GM12878 (cell line): ENCODE measurements around the gene MYT1. TPM values are rescaled to one million over a fixed set of nuclear protein-coding genes. Genes with fewer than 3 reads are reported as not detected.

Experiments used
- ATAC-seq: fragments of 200-7000 bp; cut with Tn5 transposase; 3 replicates; pipeline ENCODE4 v1.9.1; 2020; ENCODE audit warnings: mild to moderate bottlenecking, moderate library complexity
- BruUV-seq: library from RNA; stranded (reverse); fragments of 400-500 nt; replicated peaks from 2 replicates; lab custom pipeline; 2021; lab: Mats Ljungman, UMichigan
- CTCF ChIA-PET: fragments of 300-600 bp; sonication (Branson Sonifier 250); formaldehyde crosslinking; extraction: SDS; loops from one replicate; lab custom pipeline; 2021; ENCODE audit warnings: inconsistent platforms; lab: Yijun Ruan, JAX
- POLR2A ChIA-PET: fragments of 350-600 bp; formaldehyde crosslinking; extraction: SDS; loops from one replicate; lab custom pipeline; 2021; ENCODE audit warnings: inconsistent platforms; lab: Charles Lee
- RAD21 ChIA-PET: fragments of 300-600 bp; sonication (Branson Sonifier 250); formaldehyde crosslinking; loops from one replicate; lab custom pipeline; 2023; ENCODE audit warnings: antibody characterized with exemption; ENCODE audit not compliant: unreplicated experiment; lab: Charles Lee
- SMC1A ChIA-PET: fragments of 300-600 bp; sonication (Branson Sonifier 250); formaldehyde crosslinking; loops from one replicate; lab custom pipeline; 2023; ENCODE audit not compliant: unreplicated experiment, uncharacterized antibody; lab: Charles Lee
- DNase-seq: peaks from one replicate; pipeline ENCODE4 v3.0.0-alpha.2; 2011; ENCODE audit warnings: low read depth, low spot score
- FAIRE-seq: peaks from 3 replicates; lab custom pipeline; 2011; peaks lifted over from hg19 to GRCh38; lab: Jason Lieb, UNC
- H2AFZ ChIP-seq: 2 replicates; pipeline ENCODE4 v1.6.0; 2011; ENCODE audit warnings: low read depth, low read length, control low read depth; ENCODE audit not compliant: control insufficient read depth
- H3K27ac ChIP-seq: 2 replicates; pipeline ENCODE4 v1.5.1; 2011; ENCODE audit warnings: control low read depth; ENCODE audit not compliant: control insufficient read depth, insufficient read depth
- H3K27me3 ChIP-seq, 2 experiments: replicated peaks in 1 of 2; 2 replicates each; pipeline versions ENCODE4 v1.6.0 to v1.6.1; 2011; ENCODE audit warnings: low read length in 1 of 2; ENCODE audit not compliant: control insufficient read depth in 2 of 2, insufficient read depth in 2 of 2
- H3K36me3 ChIP-seq, 2 experiments: 2 replicates each; pipeline ENCODE4 v1.5.1; 2011; ENCODE audit warnings: low read length in 1 of 2; ENCODE audit not compliant: control insufficient read depth in 2 of 2, insufficient read depth in 2 of 2
- H3K4me1 ChIP-seq: 2 replicates; pipeline ENCODE4 v1.6.1; 2011; ENCODE audit warnings: mild to moderate bottlenecking, low read length, moderate library complexity, mixed read lengths; ENCODE audit not compliant: control insufficient read depth, insufficient read depth
- H3K4me2 ChIP-seq: 2 replicates; pipeline ENCODE4 v1.6.0; 2011; ENCODE audit warnings: control low read depth; ENCODE audit not compliant: control insufficient read depth, insufficient read depth
- H3K4me3 ChIP-seq: fragments of 200-600 bp; sonication (generic); 2 replicates; pipeline ENCODE4 v1.5.1; 2016
- H3K79me2 ChIP-seq: 2 replicates; pipeline ENCODE4 v1.6.0; 2011; ENCODE audit warnings: low read length; ENCODE audit not compliant: control insufficient read depth, insufficient read depth
- H3K9ac ChIP-seq: 2 replicates; pipeline ENCODE4 v1.8.0; 2011; ENCODE audit warnings: low read length, control low read depth, mixed read lengths; ENCODE audit not compliant: control insufficient read depth, insufficient read depth
- H3K9me3 ChIP-seq: replicated peaks from 3 replicates; pipeline ENCODE4 v1.5.1; 2011; ENCODE audit warnings: mild to moderate bottlenecking, low read length; ENCODE audit not compliant: control insufficient read depth, insufficient read depth
- H4K20me1 ChIP-seq: 2 replicates; pipeline ENCODE4 v1.6.0; 2011; ENCODE audit not compliant: control insufficient read depth, insufficient read depth
- CEBPZ ChIP-seq: fragments of 150-350 bp; IDR thresholded peaks from 2 replicates; pipeline ENCODE4 v1.6.1; 2016; ENCODE audit warnings: low read depth, low read length
- EED ChIP-seq: sonication (generic); IDR thresholded peaks from 2 replicates; pipeline ENCODE4 v1.6.1; 2016; ENCODE audit warnings: antibody characterized with exemption, low read depth
- EGR1 ChIP-seq, 2 experiments: IDR thresholded peaks; 1 replicate in 1 of 2; 2 replicates in 1 of 2; pipeline ENCODE4 v1.6.1; 2011 to 2012; ENCODE audit warnings: low read depth in 2 of 2, low read length in 2 of 2, borderline replicate concordance in 1 of 2, mild to moderate bottlenecking in 1 of 2, moderate library complexity in 1 of 2
- ESRRA ChIP-seq: IDR thresholded peaks from 2 replicates; pipeline ENCODE4 v1.6.1; 2012; ENCODE audit warnings: mild to moderate bottlenecking, low read length, improper control_type of control experiment
- PML ChIP-seq: IDR thresholded peaks from 2 replicates; pipeline ENCODE4 v1.6.1; 2012; ENCODE audit warnings: low read length, inconsistent platforms
- SMAD1 ChIP-seq: fragments of 450-650 bp; IDR thresholded peaks from 2 replicates; pipeline ENCODE4 v1.6.1; 2018; ENCODE audit warnings: mild to moderate bottlenecking, low read depth; ENCODE audit not compliant: partially characterized antibody
- SPI1 ChIP-seq: IDR thresholded peaks from 2 replicates; pipeline ENCODE4 v1.6.1; 2011; ENCODE audit warnings: low read depth, mild to moderate bottlenecking, low read length, moderate library complexity, borderline replicate concordance; ENCODE audit not compliant: insufficient read depth
- SREBF2 ChIP-seq: IDR thresholded peaks from 2 replicates; pipeline ENCODE4 v1.6.1; 2012; ENCODE audit warnings: mild to moderate bottlenecking, low read length
- SUZ12 ChIP-seq: fragments of 200-600 bp; sonication (generic); IDR thresholded peaks from one replicate; pipeline ENCODE4 v1.6.1; 2018; ENCODE audit warnings: antibody characterized with exemption, mild to moderate bottlenecking; ENCODE audit not compliant: unreplicated experiment
- ZBTB40 ChIP-seq: fragments of 450-650 bp; IDR thresholded peaks from 2 replicates; pipeline ENCODE4 v1.6.1; 2016; ENCODE audit warnings: mild to moderate bottlenecking, moderate library complexity, borderline replicate concordance
- ZNF687 ChIP-seq: fragments of 450-650 bp; IDR thresholded peaks from 2 replicates; pipeline ENCODE4 v1.6.1; 2017; ENCODE audit warnings: mild to moderate bottlenecking, moderate library complexity
- WGBS: methylation state at CpG from one replicate; pipeline ENCODE4 v1.1.6; 2016; ENCODE audit warnings: low lambda C conversion rate; ENCODE audit not compliant: insufficient replicate concordance, insufficient coverage; ENCODE audit errors: missing lambda C conversion rate; 5-methylcytosine and 5-hydroxymethylcytosine counted together
- in situ Hi-C: fragments of 300-500 bp; cut with MboI; formaldehyde crosslinking; loops from 9 replicates; pipeline ENCODE4 v1.14.3; 2018; ENCODE audit warnings: mixed read lengths
- intact Hi-C: fragments of 100-400 bp; cut with micrococcal nuclease; formaldehyde crosslinking; loops from one replicate; pipeline ENCODE4 v1.14.2; 2022; ENCODE audit not compliant: unreplicated experiment
- polyA plus RNA-seq, 11 experiments: library from polyadenylated mRNA; depleted of rRNA in 4 of 11; unstranded in 6 of 11; stranded (reverse) in 5 of 11; fragments of >200 nt; fragmentation: Nextera tagmentation in 4 of 11; fragmentation: Illumina TruSeq in 1 of 11; extraction: Ambion mirVana in 4 of 11; extraction: Trizol in 1 of 11; gene quantifications; 1 replicate in 1 of 11; 2 replicates in 10 of 11; pipeline versions ENCODE4 v1.2.1 to v1.2.3, GENCODE V29; 2011 to 2016; ENCODE audit warnings: inconsistent platforms in 2 of 11, missing spikeins in 2 of 11, low read depth in 1 of 11
- total RNA-seq, 4 experiments: library from RNA; depleted of rRNA in 3 of 4; stranded (reverse); fragments of >200 nt in 3 of 4; fragmentation: Illumina TruSeq in 1 of 4; extraction: Trizol in 1 of 4; gene quantifications; 2 replicates each; pipeline versions ENCODE4 v1.2.1 to v1.2.3, GENCODE V29; 2013 to 2021

The MYT1 gene
- total and polyA plus RNA-seq, 10 of the 15 experiments (the other 5 are each of a cell fraction or from before 2014, with no cell fraction given) = 0.01 to 0.10 TPM; not detected in 8

- ChIA-PET POLR2A (interaction anchor here (2.0 kb wide), 1 partner anchor 38 kb away, joined by 12 read pairs; the partner anchor contains the start of gene LKAAEAR1), CTCF (interaction anchor here (0.7 to 4.0 kb wide), 17 partner anchors 13 to 584 kb away, joined by 3 to 65 read pairs (median 4); partner anchors contain the start of genes C20orf204, LKAAEAR1, NPBWR2 and OPRL1), RAD21 (interaction anchor here (0.6 to 3.0 kb wide), 9 partner anchors 15 to 256 kb away, joined by 3 to 67 read pairs (median 4); partner anchors contain the start of genes LKAAEAR1, NPBWR2, OPRL1 and RGS19), SMC1A (interaction anchor here (0.7 to 3.3 kb wide), 8 partner anchors 17 to 117 kb away, joined by 3 to 13 read pairs (median 8); partner anchors contain the start of gene LKAAEAR1)
- Histone ChIP-seq H3K27ac (no peak overlapping the region), H3K79me2 (no peaks in the 10 kb centered on the region), H3K27me3 (no peaks in the 10 kb centered on the region), H3K4me3 (no peak overlapping the region), H3K4me1 (peaks cover 5% of the 10 kb centered on the region), H2AFZ (no peak overlapping the region), H3K9ac (no peak overlapping the region), H3K4me2 (no peak overlapping the region), H3K9me3 (no peaks in the 10 kb centered on the region), H4K20me1 (no peaks in the 10 kb centered on the region), H3K36me3 (no peaks in the 10 kb centered on the region)
- ATAC-seq (no peak), FAIRE-seq (no peak), DNase-seq (no peak)
- WGBS = 62% methylated on average over 12 of the region's 12 CpGs
- BruUV-seq = no TSS peak
- intact Hi-C loops = loop anchor here (5.0 kb wide), 1 partner anchor 584 kb away; the partner anchor contains the start of gene PTK6
- in situ Hi-C loops = no loop called here
- TF ChIP-seq SMAD1 (no peak), ZBTB40 (no peak), CEBPZ (no peak), EGR1 (IDR thresholded peaks at IDR 0.05; ENCODE audit: borderline replicate concordance in 1 of 2, low read depth in 2 of 2, low read length in 2 of 2) (no peak), PML (no peak), SUZ12 (no peak), ESRRA (no peak), ZNF687 (no peak), SPI1 (no peak), EED (no peak), SREBF2 (no peak)
Observed at GRCh38 chr20:64121586-64121985, 42.7 kb upstream of the MYT1 start.
